Heart right ventricle (tissue), 16 donors: ENCODE measurements around the gene SLA2. TPM values are rescaled to one million over a fixed set of nuclear protein-coding genes. Genes with fewer than 3 reads are reported as not detected.

Experiments
- ATAC-seq, 8 donors: fragments of 200-7000 bp; cut with Tn5 transposase; one replicate each; pipeline ENCODE4 v1.9.1; 2020; ENCODE audit warnings: mild to moderate bottlenecking in 8 of 8, moderate library complexity in 8 of 8, moderate number of reproducible peaks in 1 of 8
- DNase-seq, 2 donors: peaks; one replicate each; pipeline ENCODE4 v3.0.0-alpha.2; 2020
- H3K27ac ChIP-seq, 10 donors: fragments of 200-600 bp; sonication (generic) in 2 of 10; one replicate each; pipeline versions ENCODE4 v1.5.0 to v1.8.0; 2020 to 2022; ENCODE audit warnings: mild to moderate bottlenecking in 3 of 10
- H3K27me3 ChIP-seq, 7 donors: fragments of 200-600 bp; one replicate each; pipeline ENCODE4 v1.8.0; 2021 to 2022; ENCODE audit warnings: mild to moderate bottlenecking in 2 of 7
- H3K36me3 ChIP-seq, 9 donors: fragments of 200-600 bp; sonication (generic) in 1 of 9; one replicate each; pipeline versions ENCODE4 v1.5.0 to v1.8.0; 2020 to 2022; ENCODE audit warnings: mild to moderate bottlenecking in 2 of 9
- H3K4me1 ChIP-seq, 9 donors: fragments of 200-600 bp; sonication (generic) in 1 of 9; one replicate each; pipeline versions ENCODE4 v1.5.0 to v1.8.0; 2020 to 2022; ENCODE audit warnings: mild to moderate bottlenecking in 4 of 9
- H3K4me3 ChIP-seq, 10 donors: fragments of 200-600 bp; sonication (generic) in 2 of 10; one replicate each; pipeline versions ENCODE4 v1.5.0 to v1.8.0; 2020 to 2022; ENCODE audit warnings: mild to moderate bottlenecking in 7 of 10, moderate library complexity in 2 of 10
- H3K9me3 ChIP-seq, 11 donors: fragments of 200-600 bp in 10 of 11; sonication (generic) in 2 of 11; one replicate each; pipeline versions ENCODE4 v1.5.0 to v1.8.0; 2013 to 2022; ENCODE audit warnings: mild to moderate bottlenecking in 2 of 11, control low read depth in 1 of 11, moderate library complexity in 1 of 11
- WGBS, 2 donors: extraction: QIAGEN DNeasy Blood & Tissue Kit; methylation state at CpG; one replicate each; pipeline ENCODE4 v1.1.7; 2013; ENCODE audit warnings: inconsistent platforms in 1 of 2; 5-methylcytosine and 5-hydroxymethylcytosine counted together
- intact Hi-C, 10 donors: fragments of 100-400 bp; cut with DNase I; formaldehyde crosslinking; loops; one replicate each; pipeline versions ENCODE4 v1.11.1 to v1.14.2; 2022
- polyA plus RNA-seq, 2 donors: library from polyadenylated mRNA; stranded (reverse); fragments of 200-250 nt; gene quantifications; one replicate each; pipeline ENCODE4 v1.2.3, GENCODE V29; 2013
- total RNA-seq, 10 donors: library from RNA; stranded (reverse); fragmentation: NEBNext Ultra II Directional in 3 of 10; extraction: Animal tissue kit (Norgen Biotek cat#: 25700) in 3 of 10; gene quantifications; one replicate each; pipeline versions ENCODE4 v1.2.1 to v1.2.4, GENCODE V29; 2021 to 2023
- TF ChIP-seq, protein P1 (sequence below), 9 donors: fragments of 200-600 bp; sonication (generic) in 2 of 9; IDR thresholded peaks; one replicate each; pipeline versions ENCODE4 v1.5.0 to v1.8.0; 2021 to 2022; ENCODE audit warnings: antibody characterized with exemption in 9 of 9, mild to moderate bottlenecking in 5 of 9, moderate library complexity in 1 of 9
- donor health status: Arrhythmogenic right ventricular cardiomyopathy.
- donor health status: ischemic (EF 13 %, LVEDD 7.1; RV severe dilation, severe dysfunction).
- donor health status: healthy with polysubstance abuse.
- donor health status: DM: no; HTN: yes; CAD: no.
- donor health status: DM: no; HTN: no; CAD: no.
- donor health status: ischemic (EF 25% LVEDD 6.9; RV normal size, moderate dysfunction).
- donor health status: ischemic (EF 25% LVEDD 5.7; RV mildly dilated, moderate dysfunction).
- donor health status: healthy.
- donor health status: DM: yes; HTN: yes; CAD: no.
- donor health status: Ischemic cardiomyopathy.
- donor health status: ischemic (EF 35%, LVEDD 5.7; RV mildly dilated, moderate dysfunction).
- donor health status: nonischemic (EF 11% LVEDD 7.7; RV severe dilation, severe dysfunction).
- donor health status: DM: yes; HTN: yes; CAD: no.
- donor health status: PGD.
- donor health status: ischemic (EF 29% LVEDD 5.4; RV normal size, mild dysfunction).
- donor health status: nonischemic (EF 23%, LVEDD 6.1; RV moderate dilation, normal function).

SLA2 gene
- total and polyA plus RNA-seq, 12 donors, result 0.20 to 2.4 (median 0.39) TPM

DNA sequence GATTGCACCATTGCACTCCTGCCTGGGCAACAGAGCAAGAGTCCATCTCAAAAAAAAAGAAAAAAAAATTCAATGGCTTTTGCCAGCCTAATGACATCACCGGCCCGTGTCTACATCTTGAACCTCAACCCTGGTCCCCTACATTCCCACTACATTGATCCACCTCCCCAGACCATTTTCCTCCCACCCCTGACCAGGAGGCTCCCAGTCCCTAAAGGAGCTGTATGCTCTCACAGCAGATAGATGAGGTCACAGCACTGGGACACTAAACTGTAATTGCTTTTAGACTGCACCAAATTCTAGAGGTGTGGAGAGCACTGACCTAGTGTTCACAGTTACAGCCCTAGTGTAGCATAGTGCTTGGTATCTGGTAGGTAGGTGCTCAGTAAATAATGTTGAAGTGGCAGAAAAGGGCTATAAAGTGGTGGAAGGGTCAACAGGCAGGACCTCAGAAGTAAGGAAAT is 61.9 kb downstream of the SLA2 start:
- H3K36me3 ChIP-seq, result peaks cover 0 to 71% (median 8%) of the 10 kb centered on the region in 9 donors
- no peaks in the 10 kb centered on the region for H3K27me3 ChIP-seq
- H3K27ac ChIP-seq, result no peak overlapping the region
- H3K9me3 ChIP-seq, result no peaks in the 10 kb centered on the region
- ATAC-seq (no peak), DNase-seq (no peak)
- TF ChIP-seq, protein P1, sequence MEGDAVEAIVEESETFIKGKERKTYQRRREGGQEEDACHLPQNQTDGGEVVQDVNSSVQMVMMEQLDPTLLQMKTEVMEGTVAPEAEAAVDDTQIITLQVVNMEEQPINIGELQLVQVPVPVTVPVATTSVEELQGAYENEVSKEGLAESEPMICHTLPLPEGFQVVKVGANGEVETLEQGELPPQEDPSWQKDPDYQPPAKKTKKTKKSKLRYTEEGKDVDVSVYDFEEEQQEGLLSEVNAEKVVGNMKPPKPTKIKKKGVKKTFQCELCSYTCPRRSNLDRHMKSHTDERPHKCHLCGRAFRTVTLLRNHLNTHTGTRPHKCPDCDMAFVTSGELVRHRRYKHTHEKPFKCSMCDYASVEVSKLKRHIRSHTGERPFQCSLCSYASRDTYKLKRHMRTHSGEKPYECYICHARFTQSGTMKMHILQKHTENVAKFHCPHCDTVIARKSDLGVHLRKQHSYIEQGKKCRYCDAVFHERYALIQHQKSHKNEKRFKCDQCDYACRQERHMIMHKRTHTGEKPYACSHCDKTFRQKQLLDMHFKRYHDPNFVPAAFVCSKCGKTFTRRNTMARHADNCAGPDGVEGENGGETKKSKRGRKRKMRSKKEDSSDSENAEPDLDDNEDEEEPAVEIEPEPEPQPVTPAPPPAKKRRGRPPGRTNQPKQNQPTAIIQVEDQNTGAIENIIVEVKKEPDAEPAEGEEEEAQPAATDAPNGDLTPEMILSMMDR (IDR thresholded peaks at IDR 0.05), result no peak
- H3K4me1 ChIP-seq, result no peaks in the 10 kb centered on the region
- H3K4me3 ChIP-seq, result no peak overlapping the region
- intact Hi-C loops, result no loop called here
- 92 to 97% methylated on average over 2 of the region's 2 CpGs for WGBS, 2 donors

DNA sequence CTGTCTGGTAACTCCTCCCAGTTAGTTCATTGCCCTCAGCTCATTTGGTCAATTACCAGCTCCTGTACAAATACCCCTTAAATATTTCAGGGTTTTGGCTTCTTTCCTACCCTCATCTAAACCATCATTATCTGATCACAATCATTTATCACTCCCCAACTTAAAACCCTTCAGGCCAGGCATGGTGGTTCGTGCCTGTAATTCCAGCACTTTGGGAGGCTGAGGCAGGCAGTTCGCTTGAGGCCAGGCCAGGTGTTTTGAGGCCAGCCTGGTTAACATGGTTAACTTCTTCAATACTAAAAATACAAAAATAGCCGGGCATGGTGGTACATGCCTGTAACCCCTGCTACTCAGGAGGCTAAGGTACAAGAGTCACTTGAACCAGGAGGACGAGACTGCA is 63.2 kb downstream of the SLA2 start:
- Histone ChIP-seq H3K27ac (no peak overlapping the region), H3K4me3 (no peak overlapping the region), H3K4me1 (no peaks in the 10 kb centered on the region), H3K36me3 (peaks cover 0 to 72% (median 8%) of the 10 kb centered on the region in 9 donors), H3K9me3 (no peaks in the 10 kb centered on the region), H3K27me3 (no peaks in the 10 kb centered on the region)
- no peak for DNase-seq
- 93 to 95% methylated on average over 4 of the region's 4 CpGs for WGBS, 2 donors
- TF ChIP-seq, protein P1 (IDR thresholded peaks at IDR 0.05), result no peak
- ATAC-seq, result no peak
- intact Hi-C loops, result no loop called here

DNA sequence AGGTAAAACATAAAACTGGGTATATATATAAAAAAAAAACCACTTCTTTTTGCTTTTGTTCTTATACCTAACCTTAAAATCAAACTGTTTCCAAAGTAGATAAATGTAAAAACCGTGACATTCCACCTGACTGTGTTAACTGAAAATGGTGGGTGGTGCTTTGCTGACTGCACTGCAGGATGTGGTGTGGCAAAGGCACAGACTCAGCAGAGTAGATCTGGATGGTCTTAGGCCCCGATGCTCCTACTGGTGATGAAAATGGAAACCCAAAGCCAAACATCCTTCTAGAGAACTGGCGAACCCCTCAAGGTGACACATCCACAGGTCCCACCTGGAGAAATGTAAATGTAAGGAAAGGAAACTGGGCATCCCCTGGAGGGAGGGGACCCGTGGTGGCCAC is 63.7 kb downstream of the SLA2 start:
- no peak overlapping the region for H3K4me3 ChIP-seq
- DNase-seq, result no peak
- H3K27me3 ChIP-seq, result no peaks in the 10 kb centered on the region
- peaks cover 0 to 72% (median 8%) of the 10 kb centered on the region in 9 donors for H3K36me3 ChIP-seq
- H3K27ac ChIP-seq, result no peak overlapping the region
- intact Hi-C loops, result no loop called here
- H3K4me1 ChIP-seq, result no peaks in the 10 kb centered on the region
- H3K9me3 ChIP-seq, result no peaks in the 10 kb centered on the region
- no peak for ATAC-seq
- WGBS, 2 donors, result 85 to 92% methylated on average over 4 of the region's 4 CpGs
- TF ChIP-seq, protein P1 (IDR thresholded peaks at IDR 0.05), result no peak

DNA sequence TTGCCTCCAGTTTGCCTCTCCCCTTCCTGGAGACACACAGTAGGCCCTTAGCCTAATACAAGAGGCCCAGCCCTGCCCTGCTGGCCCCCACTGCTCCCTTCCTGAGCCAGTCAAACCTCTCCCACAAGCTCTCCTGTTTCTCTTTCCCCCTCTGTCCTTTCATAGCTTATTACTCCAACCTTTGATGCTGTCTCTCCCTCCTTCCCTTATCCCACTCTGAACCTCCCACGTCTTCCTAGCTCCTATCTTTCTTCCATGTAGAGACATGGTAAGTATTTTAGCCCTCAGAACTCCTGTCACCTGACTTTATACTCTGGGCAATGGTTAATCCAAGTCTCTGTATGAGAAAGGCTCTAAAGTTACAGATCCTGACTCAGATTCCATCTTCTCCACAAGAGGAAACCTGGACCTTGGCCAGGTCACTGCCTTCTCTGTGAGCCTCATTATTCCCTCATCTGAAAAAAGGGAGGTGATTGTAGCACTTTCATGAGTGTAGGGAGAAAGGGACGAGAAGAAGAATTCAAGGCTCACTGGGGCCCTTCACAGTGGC is 65.9 kb downstream of the SLA2 start:
- Histone ChIP-seq H3K27ac (no peak overlapping the region), H3K27me3 (no peaks in the 10 kb centered on the region), H3K4me1 (peaks cover 6 to 19% (median 16%) of the 10 kb centered on the region in 9 donors), H3K9me3 (no peaks in the 10 kb centered on the region), H3K36me3 (peaks cover 0 to 64% (median 8%) of the 10 kb centered on the region in 9 donors), H3K4me3 (no peak overlapping the region)
- ATAC-seq (no peak), DNase-seq (no peak)
- 90% methylated on average over 2 of the region's 2 CpGs for WGBS, 2 donors
- TF ChIP-seq, protein P1 (IDR thresholded peaks at IDR 0.05), result no peak
- intact Hi-C loops, result loop anchor here in 1 of 10 donors (10.0 kb wide), 1 partner anchor 175 kb away; no protein-coding TSS in a partner anchor
